Endothelial cell of umbilical vein (primary cell): ENCODE measurements around the gene ABCC5. TPM values are rescaled to one million over a fixed set of nuclear protein-coding genes. Genes with fewer than 3 reads are reported as not detected.

Source experiments
- BruUV-seq: library from RNA; stranded (reverse); fragments of 400-500 nt; replicated peaks from 2 replicates; lab custom pipeline; 2021; lab: Mats Ljungman, UMichigan
- CTCF ChIA-PET: fragments of 300-600, 350-600 bp; sonication (Branson Sonifier 250); formaldehyde crosslinking; loops from one replicate; lab custom pipeline; 2021; ENCODE audit warnings: antibody characterized with exemption, inconsistent platforms; lab: Charles Lee
- POLR2A ChIA-PET: fragments of 300-600, 350-600 bp; sonication (Branson Sonifier 250); formaldehyde crosslinking; loops from one replicate; lab custom pipeline; 2021; ENCODE audit warnings: antibody characterized with exemption, inconsistent platforms; lab: Charles Lee
- DNase-seq: peaks from one replicate; pipeline ENCODE4 v3.0.0-alpha.2; 2011; ENCODE audit warnings: low read depth, low spot score
- FAIRE-seq: peaks from 2 replicates; lab custom pipeline; 2011; peaks lifted over from hg19 to GRCh38; lab: Jason Lieb, UNC
- H2AFZ ChIP-seq: 2 replicates; pipeline ENCODE4 v1.6.0; 2012; ENCODE audit warnings: low read depth, low read length, control low read depth, inconsistent platforms
- H3K27ac ChIP-seq: 2 replicates; pipeline ENCODE4 v1.5.1; 2011; ENCODE audit warnings: low read depth, mild to moderate bottlenecking, control low read depth, low read length, moderate library complexity; ENCODE audit not compliant: insufficient read depth
- H3K27me3 ChIP-seq, 2 experiments: 2 replicates each; pipeline versions ENCODE4 v1.6.0 to v1.6.1; 2011; ENCODE audit warnings: low read length in 2 of 2, mixed read lengths in 1 of 2; ENCODE audit not compliant: control insufficient read depth in 2 of 2, insufficient read depth in 2 of 2
- H3K36me3 ChIP-seq, 2 experiments: 2 replicates in 1 of 2; 3 replicates in 1 of 2; pipeline ENCODE4 v1.5.1; 2011; ENCODE audit warnings: low read length in 2 of 2, mild to moderate bottlenecking in 1 of 2, moderate library complexity in 1 of 2; ENCODE audit not compliant: control insufficient read depth in 2 of 2, insufficient read depth in 2 of 2; ENCODE audit errors: extremely low read depth in 1 of 2
- H3K4me1 ChIP-seq: 3 replicates; pipeline ENCODE4 v1.5.1; 2011; ENCODE audit warnings: mild to moderate bottlenecking, low read length; ENCODE audit not compliant: control insufficient read depth, insufficient read depth; ENCODE audit errors: extremely low read depth
- H3K4me2 ChIP-seq: 2 replicates; pipeline ENCODE4 v1.6.1; 2011; ENCODE audit warnings: low read length, control low read depth, mixed read lengths; ENCODE audit not compliant: insufficient read depth
- H3K4me3 ChIP-seq, 3 experiments: fragments of 200-600 bp in 1 of 3; sonication (generic), shearing (Covaris generic) in 1 of 3; replicated peaks in 1 of 3; 2 replicates each; pipeline ENCODE4 v1.5.1; 2011 to 2016; ENCODE audit warnings: control low read depth in 3 of 3, low read length in 3 of 3, mild to moderate bottlenecking in 2 of 3, inconsistent platforms in 1 of 3, low read depth in 1 of 3, moderate library complexity in 1 of 3; ENCODE audit not compliant: insufficient read depth in 1 of 3
- H3K79me2 ChIP-seq: 2 replicates; pipeline ENCODE4 v1.6.0; 2012; ENCODE audit warnings: low read length, inconsistent platforms; ENCODE audit not compliant: control insufficient read depth, insufficient read depth
- H3K9ac ChIP-seq: replicated peaks from 2 replicates; pipeline ENCODE3; 2011; ENCODE audit warnings: low read length, control low read depth; ENCODE audit not compliant: insufficient read depth; ENCODE audit errors: extremely low read depth
- H3K9me1 ChIP-seq: replicated peaks from 3 replicates; pipeline ENCODE4 v1.6.0; 2011; ENCODE audit warnings: mild to moderate bottlenecking, low read length; ENCODE audit not compliant: control insufficient read depth, insufficient read depth; ENCODE audit errors: extremely low read depth
- H3K9me3 ChIP-seq: replicated peaks from 2 replicates; pipeline ENCODE4 v1.5.1; 2012; ENCODE audit warnings: low read length, inconsistent platforms; ENCODE audit not compliant: control insufficient read depth, insufficient read depth
- H4K20me1 ChIP-seq: replicated peaks from 2 replicates; pipeline ENCODE3; 2011; ENCODE audit warnings: mild to moderate bottlenecking, low read length; ENCODE audit not compliant: control insufficient read depth, insufficient read depth; ENCODE audit errors: extremely low read depth
- CTCF ChIP-seq, 2 donors: IDR thresholded peaks; 1 replicate in 1 of 2; 2 replicates in 1 of 2; pipeline ENCODE4 v1.5.1; 2011; ENCODE audit warnings: low read length in 2 of 2, mild to moderate bottlenecking in 2 of 2, moderate library complexity in 2 of 2, control low read depth in 1 of 2, inconsistent platforms in 1 of 2, low read depth in 1 of 2; ENCODE audit not compliant: insufficient read depth in 1 of 2; ENCODE audit errors: extremely low read depth in 1 of 2
- EZH2 ChIP-seq: IDR thresholded peaks from 2 replicates; pipeline ENCODE4 v1.6.1; 2012; ENCODE audit warnings: borderline replicate concordance, low read depth, mild to moderate bottlenecking, moderate library complexity, low read length, inconsistent platforms; ENCODE audit not compliant: severe bottlenecking
- FOS ChIP-seq: IDR thresholded peaks from 2 replicates; pipeline ENCODE4 v1.6.1; 2011; ENCODE audit warnings: mild to moderate bottlenecking, low read length, moderate library complexity, borderline replicate concordance; ENCODE audit not compliant: insufficient read depth
- GATA2 ChIP-seq: IDR thresholded peaks from 2 replicates; pipeline ENCODE4 v1.7.0; 2011; ENCODE audit warnings: low read depth, mild to moderate bottlenecking, moderate library complexity, mixed read lengths, low read length; ENCODE audit not compliant: insufficient read length, insufficient read depth
- JUN ChIP-seq: IDR thresholded peaks from 2 replicates; pipeline ENCODE4 v1.6.1; 2011; ENCODE audit warnings: borderline replicate concordance, low read depth; ENCODE audit not compliant: insufficient read length, insufficient read depth
- MAX ChIP-seq: IDR thresholded peaks from 2 replicates; pipeline ENCODE4 v1.6.1; 2011; ENCODE audit not compliant: insufficient read depth, insufficient read length
- MYC ChIP-seq: IDR thresholded peaks from one replicate; pipeline ENCODE4 v1.6.1; 2011; ENCODE audit warnings: mild to moderate bottlenecking, low read depth, low read length
- POLR2A ChIP-seq: IDR thresholded peaks from 2 replicates; pipeline ENCODE4 v1.6.1; 2012; ENCODE audit warnings: low read depth, mild to moderate bottlenecking, control low read depth, low read length
- POLR2AphosphoS5 ChIP-seq: IDR thresholded peaks from 2 replicates; pipeline ENCODE4 v1.6.1; 2012; ENCODE audit warnings: low read depth, mild to moderate bottlenecking, control low read depth, low read length, moderate library complexity; ENCODE audit not compliant: insufficient read depth
- dilution Hi-C: fragments of 300-500 bp; cut with MboI; formaldehyde crosslinking; loops from one replicate; pipeline ENCODE4 v1.15.0; 2019; ENCODE audit warnings: low sequenced_read_pairs; ENCODE audit not compliant: extremely low pct_ligation_motif_present
- intact Hi-C: fragments of 100-400 bp; cut with micrococcal nuclease; formaldehyde crosslinking; loops from one replicate; pipeline ENCODE4 v1.10.0; 2022
- polyA plus RNA-seq, 4 experiments: library from polyadenylated mRNA; depleted of rRNA in 3 of 4; stranded (reverse) in 3 of 4; unstranded in 1 of 4; fragments of >200 nt; gene quantifications; 2 replicates each; pipeline versions ENCODE4 v1.2.1 to v1.2.3, GENCODE V29; 2011 to 2012; ENCODE audit warnings: missing spikeins in 1 of 4
- total RNA-seq: library from RNA; stranded (reverse); gene quantifications from 2 replicates; pipeline ENCODE4 v1.2.3, GENCODE V29; 2021

Gene ABCC5
- total and polyA plus RNA-seq, 2 donors (not counting 3 experiments of a cell fraction or from before 2014, with no cell fraction given): 22.5 to 24.6 TPM

- dilution Hi-C loops (no loop called here), intact Hi-C loops (no loop called here)
- ChIA-PET CTCF (interaction anchor here (0.7 to 1.1 kb wide), 5 partner anchors 8 to 108 kb away, joined by 3 to 5 read pairs (median 3); partner anchors contain the start of gene ABCC5), POLR2A (interaction anchor here (0.6 kb wide), 1 partner anchor 529 kb away, joined by 3 read pairs; no protein-coding TSS in a partner anchor)
- BruUV-seq: no TSS peak
- H3K9me3 ChIP-seq: no peaks in the 10 kb centered on the region
- no peaks in the 10 kb centered on the region for H4K20me1 ChIP-seq
- peak; percentile 66 for DNase-seq
- H3K4me1 ChIP-seq: peaks cover 15% of the 10 kb centered on the region
- no peak overlapping the region for H2AFZ ChIP-seq
- no peak for TF ChIP-seq JUN
- no peak for TF ChIP-seq CTCF (IDR thresholded peaks at IDR 0.05; ENCODE audit: extremely low read depth in 1 of 2, insufficient read depth in 1 of 2, low read depth in 1 of 2, low read length in 2 of 2)
- no peak for TF ChIP-seq GATA2
- TF ChIP-seq POLR2AphosphoS5: no peak
- no peak for TF ChIP-seq MYC
- TF ChIP-seq MAX: no peak
- no peak for TF ChIP-seq FOS
- no peak for TF ChIP-seq EZH2
- TF ChIP-seq POLR2A: no peak
- no peaks in the 10 kb centered on the region for H3K36me3 ChIP-seq
- no peak overlapping the region for H3K9ac ChIP-seq
- no peaks in the 10 kb centered on the region for H3K9me1 ChIP-seq
- no peaks in the 10 kb centered on the region for H3K79me2 ChIP-seq
- no peak overlapping the region for H3K4me2 ChIP-seq
- H3K27me3 ChIP-seq: no peaks in the 10 kb centered on the region
- H3K27ac ChIP-seq: no peak overlapping the region
- FAIRE-seq: no peak
- no peak overlapping the region for H3K4me3 ChIP-seq
These were observed 14.3 kb downstream of the ABCC5 start for GRCh38 chr3:184003187-184003967.
